ENCODE data around the gene XRCC5. TPM values are rescaled to one million over a fixed set of nuclear protein-coding genes. Genes with fewer than 3 reads are reported as not detected.

Gene XRCC5
- total and polyA plus RNA-seq, 2 donors (not counting 3 experiments of a cell fraction or from before 2014, with no cell fraction given), result 267 to 319 TPM

GRCh38 chr2:216161967-216162366 is 52.8 kb downstream of the XRCC5 start:
- TF ChIP-seq MAX (IDR thresholded peaks at IDR 0.05; ENCODE audit: insufficient read depth, insufficient read length) (no peak), EZH2 (IDR thresholded peaks at IDR 0.05; ENCODE audit: borderline replicate concordance, low read depth, low read length, severe bottlenecking) (no peak), JUN (IDR thresholded peaks at IDR 0.05; ENCODE audit: borderline replicate concordance, insufficient read depth, insufficient read length, low read depth) (no peak), MYC (IDR thresholded peaks at IDR 0.05; ENCODE audit: low read depth, low read length) (no peak), CTCF (IDR thresholded peaks at IDR 0.05; ENCODE audit: extremely low read depth in 1 of 2, insufficient read depth in 1 of 2, low read depth in 1 of 2, low read length in 2 of 2) (no peak), FOS (IDR thresholded peaks at IDR 0.05; ENCODE audit: borderline replicate concordance, insufficient read depth, low read length) (no peak), POLR2A (IDR thresholded peaks at IDR 0.05; ENCODE audit: low read depth, low read length) (no peak), GATA2 (IDR thresholded peaks at IDR 0.05; ENCODE audit: insufficient read depth, insufficient read length, low read depth, low read length) (no peak), POLR2AphosphoS5 (IDR thresholded peaks at IDR 0.05; ENCODE audit: insufficient read depth, low read depth, low read length) (no peak)
- no peaks in the 10 kb centered on the region for H3K9me1 ChIP-seq (replicated peaks; ENCODE audit: control insufficient read depth, extremely low read depth, insufficient read depth, low read length)
- FAIRE-seq, result no peak
- H3K36me3 ChIP-seq (ENCODE audit: control insufficient read depth in 2 of 2, extremely low read depth in 1 of 2, insufficient read depth in 2 of 2, low read length in 2 of 2), result peaks cover 36 to 39% of the 10 kb centered on the region in 2 experiments
- H3K4me2 ChIP-seq (ENCODE audit: insufficient read depth, low read length), result no peak overlapping the region
- no peak overlapping the region for H2AFZ ChIP-seq (ENCODE audit: low read depth, low read length)
- H4K20me1 ChIP-seq (replicated peaks; ENCODE audit: control insufficient read depth, extremely low read depth, insufficient read depth, low read length), result no peaks in the 10 kb centered on the region
- H3K27me3 ChIP-seq (ENCODE audit: control insufficient read depth in 2 of 2, insufficient read depth in 2 of 2, low read length in 2 of 2), result no peaks in the 10 kb centered on the region
- DNase-seq (ENCODE audit: low read depth, low spot score), result no peak
- ChIA-PET POLR2A (interaction anchor here (0.6 kb wide), 1 partner anchor 16 kb away, joined by 3 read pairs; no protein-coding TSS in a partner anchor), CTCF (interaction anchor here (0.8 to 1.5 kb wide), 3 partner anchors 9 to 14 kb away, joined by 3 to 5 read pairs (median 4); no protein-coding TSS in a partner anchor)
- peaks cover 16% of the 10 kb centered on the region for H3K79me2 ChIP-seq (ENCODE audit: control insufficient read depth, insufficient read depth, low read length)
- H3K9ac ChIP-seq (replicated peaks; ENCODE audit: extremely low read depth, insufficient read depth, low read length), result no peak overlapping the region
- BruUV-seq (replicated peaks), result no TSS peak
- H3K4me3 ChIP-seq (replicated peaks in 1 of 3; ENCODE audit: insufficient read depth in 1 of 3, low read depth in 1 of 3, low read length in 3 of 3), result no peak overlapping the region
- H3K9me3 ChIP-seq (replicated peaks; ENCODE audit: control insufficient read depth, insufficient read depth, low read length), result no peaks in the 10 kb centered on the region
- H3K27ac ChIP-seq (ENCODE audit: insufficient read depth, low read depth, low read length), result no peak overlapping the region
- no peaks in the 10 kb centered on the region for H3K4me1 ChIP-seq (ENCODE audit: control insufficient read depth, extremely low read depth, insufficient read depth, low read length)
- dilution Hi-C loops (cut with MboI; ENCODE audit: extremely low pct_ligation_motif_present, low sequenced_read_pairs) (no loop called here), intact Hi-C loops (cut with micrococcal nuclease) (no loop called here)

Data from endothelial cell of umbilical vein (primary cell).